ENCODE data around the gene ENKUR.

- no peak for TF ChIP-seq TAF1 (IDR thresholded peaks at IDR 0.05; ENCODE audit: low read depth)
- TF ChIP-seq REST (IDR thresholded peaks at IDR 0.05; ENCODE audit: low read depth): no peak
- TF ChIP-seq USF1 (IDR thresholded peaks at IDR 0.05): no peak
- no peak for TF ChIP-seq EP300 (IDR thresholded peaks at IDR 0.05; ENCODE audit: borderline replicate concordance)
These were observed 34.7 kb downstream of the ENKUR start for GRCh38 chr10:24981161-24981710.
